ENCODE measurements around the gene CYP20A1.
"Not testable (repeated sequence)": the region's sequence is repeated elsewhere in the genome, so short reads cannot be mapped to it uniquely, and the experiment has no call there.

Gene CYP20A1

GRCh38 chr2:203238704-203239526 lies at the start of gene CYP20A1:
TSS of gene CYP20A1 (plus strand) at chr2:203239018. CDS start at chr2:203239063, 45 bp downstream.
- peak; percentile 86 for DNase-seq

DNA sequence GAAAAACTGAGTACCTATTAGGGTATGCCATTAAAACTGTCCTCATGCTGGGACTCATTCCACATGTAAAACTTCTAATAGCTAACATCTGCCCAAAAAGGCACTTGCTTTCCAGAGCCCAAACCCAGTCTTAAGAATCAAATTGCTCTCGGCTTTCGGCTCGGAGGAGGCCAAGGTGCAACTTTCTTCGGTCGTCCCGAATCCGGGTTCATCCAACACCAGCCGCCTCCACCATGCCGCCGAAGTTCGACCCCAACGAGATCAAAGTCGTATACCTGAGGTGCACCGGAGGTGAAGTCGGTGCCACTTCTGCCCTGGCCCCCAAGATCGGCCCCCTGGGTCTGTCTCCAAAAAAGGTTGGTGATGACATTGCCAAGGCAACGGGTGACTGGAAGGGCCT lies 48.3 kb upstream of the CYP20A1 start:
- not testable (repeated sequence) for DNase-seq

- DNase-seq, result not testable (repeated sequence)
These were observed 47.8 kb upstream of the CYP20A1 start for GRCh38 chr2:203191026-203191425.

GRCh38 chr2:203191961-203192360 lies 46.9 kb upstream of the CYP20A1 start:
- DNase-seq, result no peak

DNA sequence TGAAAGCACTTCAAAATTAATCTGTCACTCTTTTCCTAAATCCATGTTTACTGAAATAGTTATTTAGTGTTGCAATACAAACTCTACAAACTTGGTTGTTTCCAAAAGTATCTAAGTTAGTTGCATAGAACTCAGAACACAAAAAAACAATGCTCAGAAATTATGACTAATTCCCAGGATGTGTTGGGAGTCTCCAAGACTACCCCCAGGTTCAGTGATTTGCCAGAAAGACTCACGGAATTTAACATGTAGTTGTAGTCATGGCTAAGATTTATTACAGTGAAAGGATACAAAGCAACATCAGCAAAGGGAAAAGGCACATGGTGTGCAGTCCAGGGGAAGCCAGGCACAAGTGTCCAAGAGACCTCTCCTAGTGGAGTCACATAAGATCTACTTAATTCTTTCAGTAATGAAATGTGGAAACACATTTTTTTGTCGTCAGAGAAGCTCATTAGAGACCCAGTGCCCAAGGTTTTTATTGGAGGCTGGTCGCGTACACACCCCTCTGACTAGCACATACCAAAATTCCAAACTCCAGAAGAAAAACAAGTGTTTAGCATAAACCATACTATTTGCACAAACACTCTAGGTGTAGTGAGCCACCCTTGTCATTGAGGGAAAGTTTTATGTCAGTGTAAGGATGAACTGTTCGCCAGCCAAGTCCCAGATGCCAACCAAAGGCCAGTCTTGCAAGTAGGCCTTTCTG lies 43.3 kb upstream of the CYP20A1 start:
- DNase-seq, result no peak

GRCh38 chr2:203200866-203201265 lies 38.0 kb upstream of the CYP20A1 start:
- no peak for DNase-seq

DNA sequence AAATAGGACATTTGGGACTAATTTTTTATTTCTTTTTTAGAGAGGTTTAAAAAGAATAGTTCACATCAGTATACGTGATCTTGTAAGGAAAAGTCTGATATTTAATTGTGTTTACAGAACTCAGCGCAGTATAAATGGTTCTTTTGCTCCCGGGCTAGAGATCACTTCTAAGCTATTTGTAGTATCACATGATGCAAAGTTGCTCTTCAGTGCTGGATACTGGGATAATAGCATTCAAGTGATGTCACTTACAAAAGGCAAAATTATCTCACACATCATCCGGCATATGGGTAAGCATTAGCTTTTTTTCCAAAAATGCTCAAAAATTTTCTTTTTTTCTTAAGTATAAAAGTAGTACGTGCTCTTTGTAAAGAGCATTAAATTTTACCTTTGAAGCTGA lies 37.4 kb upstream of the CYP20A1 start:
- DNase-seq, result no peak

GRCh38 chr2:203209538-203209937 lies 29.3 kb upstream of the CYP20A1 start:
- DNase-seq, result no peak

GRCh38 chr2:203225423-203226039 lies 13.3 kb upstream of the CYP20A1 start:
- no peak for DNase-seq

- not testable (repeated sequence) for DNase-seq
These were observed 9.1 kb upstream of the CYP20A1 start for GRCh38 chr2:203229674-203230073.

DNA sequence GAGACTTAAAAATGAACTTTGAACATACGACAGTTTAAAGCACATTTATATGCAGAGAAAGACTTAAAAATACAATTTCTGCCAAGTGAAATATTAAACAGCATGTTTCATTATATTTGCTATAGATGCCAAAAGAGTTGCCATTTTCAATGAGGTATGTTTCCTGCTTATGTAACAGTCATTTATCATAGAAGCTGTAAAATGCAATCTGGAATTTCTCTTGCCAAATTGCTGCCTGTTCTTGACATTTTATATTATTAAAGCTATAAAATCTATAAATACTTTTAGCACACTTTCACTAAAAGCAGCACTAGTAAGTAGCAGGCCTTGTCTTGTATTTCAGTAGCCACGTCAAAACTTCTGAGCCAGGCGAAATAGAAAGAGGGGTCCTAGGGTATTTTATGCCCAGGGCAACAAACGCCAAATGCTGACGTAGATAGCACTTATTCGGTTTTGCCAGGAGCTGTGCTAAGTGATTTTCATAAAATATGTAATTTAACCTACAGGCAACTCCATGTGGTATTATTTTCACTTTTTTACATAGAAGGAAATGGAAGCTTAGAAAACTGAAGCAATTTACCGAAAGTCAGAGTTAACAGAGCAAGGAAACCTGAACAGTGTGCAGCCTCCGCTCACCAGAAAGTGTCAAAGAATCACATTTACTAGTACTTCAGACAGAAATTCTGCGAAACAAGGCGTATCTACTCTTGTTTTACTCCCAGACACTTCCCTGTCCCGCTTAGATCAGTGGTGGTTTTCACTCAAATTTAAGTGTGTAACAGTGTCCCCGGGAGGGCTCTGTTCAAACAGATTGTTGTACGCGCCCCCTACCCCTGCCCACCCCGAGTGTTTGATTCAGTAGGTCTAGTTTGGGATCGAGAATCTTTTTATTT lies 1.2 kb upstream of the CYP20A1 start:
- no peak for DNase-seq

DNA sequence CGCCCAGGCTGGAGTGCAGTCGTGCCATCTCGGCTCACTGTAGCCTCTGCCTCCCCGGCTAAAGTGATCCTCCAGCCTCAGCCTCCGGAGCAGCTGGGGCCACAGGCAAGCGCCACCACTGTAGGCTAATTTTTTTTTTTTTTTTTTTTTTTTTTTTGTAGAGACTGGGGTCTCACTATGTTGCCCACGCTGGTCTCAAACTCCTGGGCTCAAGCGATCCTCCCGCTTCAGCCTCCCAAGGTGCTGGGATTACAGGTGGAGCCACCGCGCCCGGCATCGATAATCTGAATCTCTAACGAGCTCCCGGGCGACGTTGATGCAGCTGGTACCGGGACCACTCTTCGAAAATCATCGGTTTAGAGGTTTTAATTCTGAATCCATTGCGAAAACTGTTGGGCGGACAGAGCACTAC lies 520 bp upstream of the CYP20A1 start:
- no peak for DNase-seq

DNA sequence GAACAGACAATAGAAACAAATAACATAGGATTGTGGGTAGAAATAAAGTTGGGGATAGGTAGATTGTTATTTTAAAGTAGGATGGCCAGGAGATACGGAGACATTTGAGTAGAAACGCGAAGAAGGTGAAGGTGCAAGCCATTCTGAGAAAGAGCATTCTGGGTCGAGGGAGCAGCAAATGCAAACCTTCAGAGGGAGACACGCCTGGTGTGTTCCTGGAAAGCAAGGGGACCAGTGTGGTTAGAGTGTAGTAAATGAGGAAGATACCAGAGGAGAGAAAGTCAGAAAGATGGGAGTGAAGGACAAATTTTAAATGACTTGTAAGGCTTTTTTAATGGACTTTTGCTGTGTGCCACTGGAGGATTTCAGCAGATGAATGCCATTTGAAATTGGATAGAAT lies 1.7 kb downstream of the CYP20A1 start:
- DNase-seq, result no peak

DNA sequence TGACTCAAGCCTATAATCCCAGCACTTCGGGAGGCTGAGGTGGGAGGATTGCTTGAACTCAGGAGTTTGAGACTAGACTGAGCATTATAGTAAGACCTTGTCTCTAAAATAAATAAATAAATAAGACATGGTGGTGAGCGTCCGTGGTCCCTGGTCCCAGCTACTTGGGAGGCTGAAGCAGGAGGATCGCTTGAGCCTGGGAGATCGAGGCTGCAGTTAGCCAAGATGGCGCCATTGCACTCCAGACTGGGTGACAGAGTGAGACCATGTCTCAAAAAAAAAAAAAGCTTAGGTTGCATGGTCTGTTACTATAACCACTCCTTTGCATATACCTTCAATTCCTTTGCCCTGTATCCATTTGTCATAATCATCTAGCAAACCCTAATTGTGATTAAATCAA lies 3.7 kb downstream of the CYP20A1 start:
- DNase-seq, result no peak

DNA sequence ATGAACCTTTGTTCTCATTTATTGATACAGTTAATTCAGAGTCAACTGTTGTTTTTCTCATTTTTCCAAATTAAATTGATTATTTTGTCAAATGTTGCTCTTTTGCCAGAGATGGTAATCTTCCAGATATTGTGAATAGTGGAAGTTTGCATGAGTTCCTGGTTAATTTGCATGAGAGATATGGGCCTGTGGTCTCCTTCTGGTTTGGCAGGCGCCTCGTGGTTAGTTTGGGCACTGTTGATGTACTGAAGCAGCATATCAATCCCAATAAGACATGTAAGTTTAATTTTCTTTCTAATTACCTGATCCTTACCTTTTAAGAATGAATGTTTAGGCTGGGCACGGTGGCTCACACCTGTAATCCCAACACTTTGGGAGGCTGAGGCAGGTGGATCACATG lies 7.8 kb downstream of the CYP20A1 start:
- no peak for DNase-seq

DNA sequence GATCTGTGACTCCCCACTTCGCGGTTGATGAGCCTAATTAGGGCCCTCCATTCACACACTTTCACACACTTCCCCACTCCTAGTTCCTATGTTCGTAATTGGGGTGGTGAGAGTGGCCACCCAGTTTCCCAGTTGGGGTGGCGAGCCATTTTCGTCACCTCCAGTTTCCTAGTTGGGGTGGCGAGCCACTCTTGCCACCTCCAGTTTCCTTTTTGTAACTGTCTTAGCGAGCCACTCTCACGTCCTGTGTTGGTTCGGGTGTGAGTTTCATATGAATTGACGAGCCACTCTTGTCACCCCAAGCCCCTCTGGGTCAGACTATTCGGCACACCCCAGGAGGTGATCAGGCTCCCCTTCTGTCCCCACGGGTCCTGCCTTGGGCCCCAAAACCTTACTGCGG lies 14.0 kb downstream of the CYP20A1 start:
- DNase-seq, result no peak

DNA sequence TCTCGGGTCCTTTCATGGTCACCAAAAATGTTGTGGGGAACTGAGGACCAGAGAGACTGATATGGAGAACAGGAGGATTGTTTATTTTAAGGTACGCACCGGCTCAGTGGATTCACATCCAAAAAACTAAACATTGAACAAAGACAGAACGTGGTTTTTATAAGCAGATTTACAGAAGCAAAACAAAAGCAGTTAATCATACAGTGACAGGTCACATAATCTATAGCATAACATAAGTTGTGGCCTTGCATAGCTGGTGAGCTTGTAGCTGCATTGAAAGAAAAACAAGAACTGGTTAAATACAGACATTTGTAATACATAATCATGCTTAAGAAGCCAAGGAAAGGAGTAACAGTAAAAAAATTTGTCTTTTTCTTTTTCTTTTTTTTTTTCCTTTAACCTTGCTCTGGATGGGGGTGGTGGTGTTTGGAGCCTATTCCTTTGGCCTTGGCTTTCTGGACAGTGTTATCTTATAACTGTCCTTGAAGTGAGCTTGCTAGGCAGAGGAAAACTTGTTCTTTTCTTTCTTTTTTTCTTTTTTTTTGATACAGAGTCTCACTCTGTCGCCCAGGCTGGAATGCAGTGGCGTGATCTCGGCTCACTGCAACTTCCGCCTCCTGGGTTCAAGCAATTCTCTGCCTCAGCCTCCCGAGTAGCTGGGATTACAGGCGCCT lies 14.7 kb downstream of the CYP20A1 start:
- DNase-seq, result not testable (repeated sequence)

DNA sequence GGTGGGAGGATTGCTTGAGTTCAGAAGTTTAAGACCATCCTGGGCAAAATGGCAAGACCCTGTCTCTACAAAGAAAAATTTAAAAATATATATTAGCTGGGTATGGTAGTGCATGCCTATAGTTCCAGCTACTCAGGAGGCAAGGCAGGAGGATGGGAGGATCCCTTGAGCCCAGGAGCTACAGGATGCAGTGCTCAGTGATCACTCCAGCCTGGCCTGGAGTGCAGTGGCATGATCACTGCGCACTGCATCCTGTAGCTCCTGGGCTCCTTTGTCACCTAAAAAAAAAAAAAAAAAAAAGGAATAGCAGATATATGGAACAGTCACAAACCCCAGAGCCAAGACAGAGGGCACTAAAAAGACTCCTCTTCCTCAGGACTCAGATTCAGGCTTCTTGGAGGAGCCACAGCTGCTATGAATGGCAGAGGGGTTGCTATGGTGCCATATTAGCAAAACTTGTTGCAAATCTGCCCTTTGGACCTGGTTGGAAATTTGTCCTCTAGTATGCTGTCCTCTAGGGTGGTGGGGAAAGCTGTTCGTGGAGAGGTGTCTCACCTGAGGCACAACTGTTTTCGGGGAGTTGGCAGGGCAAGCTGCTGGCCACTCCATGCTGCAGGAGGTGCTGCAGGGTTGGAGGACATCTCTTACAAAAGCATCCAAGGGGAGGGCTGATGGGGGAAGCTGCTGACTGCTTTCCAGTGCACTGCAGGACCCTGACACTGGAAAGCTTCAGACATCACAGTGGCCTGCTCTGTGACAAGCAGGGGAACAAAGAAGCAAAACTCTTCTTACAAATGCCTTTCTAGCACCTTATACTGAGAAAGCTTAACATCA lies 22.7 kb downstream of the CYP20A1 start:
- DNase-seq, result no peak

GRCh38 chr2:203279288-203279687 lies 40.5 kb downstream of the CYP20A1 start:
- DNase-seq, result no peak

GRCh38 chr2:203280428-203281064 lies 41.7 kb downstream of the CYP20A1 start:
- no peak for DNase-seq

- DNase-seq, result no peak
These were observed 43.3 kb downstream of the CYP20A1 start for GRCh38 chr2:203282101-203282500.

All from NCI-H1048 (cell line).